Measurements from ENCODE around the gene ADSS1. TPM values are rescaled to one million over a fixed set of nuclear protein-coding genes. Genes with fewer than 3 reads are reported as not detected.

Gene ADSS1
- total RNA-seq, 1 experiment from 2014 or later: 9.9 TPM

DNA sequence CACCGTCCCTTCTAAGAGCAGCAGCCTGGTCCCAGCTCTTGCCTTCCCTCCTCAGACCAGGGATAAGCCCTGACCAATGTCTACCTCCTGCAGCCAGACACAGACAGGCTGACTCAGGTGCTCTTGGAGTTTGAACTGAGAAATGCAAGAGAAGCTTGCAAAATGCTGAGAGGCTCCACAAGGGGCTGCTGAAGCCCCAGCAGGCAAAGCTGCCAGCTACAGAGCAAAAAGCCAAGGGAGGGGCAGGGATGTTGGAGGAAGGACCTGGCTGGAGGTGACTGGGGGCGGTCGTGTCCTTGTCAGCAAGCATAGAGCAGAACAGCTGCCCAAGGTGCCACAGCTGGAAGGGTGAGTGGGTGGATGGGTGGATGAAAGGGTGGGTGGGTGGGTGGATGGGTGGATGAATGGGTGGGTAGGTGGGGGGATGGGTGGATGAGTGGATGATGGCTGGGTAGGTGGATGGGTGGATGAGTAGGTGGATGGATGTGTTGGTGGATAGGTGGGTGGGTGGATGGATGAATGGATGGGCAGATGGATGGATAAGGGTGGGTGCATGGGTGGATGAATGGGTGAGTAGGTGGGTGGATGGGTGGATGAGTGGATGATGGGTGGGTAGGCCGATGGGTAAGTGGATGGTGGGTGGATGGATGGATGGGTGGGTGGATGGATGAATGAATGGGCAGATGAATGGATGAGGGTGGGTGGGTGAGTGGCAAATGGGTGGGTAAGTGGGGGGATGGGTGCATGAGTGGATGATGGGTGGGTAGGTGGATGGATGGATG is 38.6 kb upstream of the ADSS1 start:
- no peak overlapping the region for H3K9ac ChIP-seq (ENCODE audit: low read length)
- no peaks in the 10 kb centered on the region for H3K9me2 ChIP-seq (ENCODE audit: insufficient read depth)
- DNase-seq (ENCODE audit: low read depth, low spot score): no peak
- H3K27me3 ChIP-seq (ENCODE audit: insufficient read depth, low read length): no peaks in the 10 kb centered on the region
- no peak overlapping the region for H3K4me3 ChIP-seq (replicated peaks in 1 of 2; ENCODE audit: low read depth in 1 of 2, low read length in 2 of 2)
- H3K4me1 ChIP-seq (ENCODE audit: control insufficient read depth in 1 of 2, insufficient read depth in 2 of 2, low read length in 2 of 2): peaks cover 57 to 71% of the 10 kb centered on the region in 2 experiments
- no peaks in the 10 kb centered on the region; a peak in 1 of 4 replicates for H3K36me3 ChIP-seq (ENCODE audit: control insufficient read depth in 1 of 2, insufficient read depth in 2 of 2, low read length in 2 of 2)
- no peak overlapping the region for H3K27ac ChIP-seq (ENCODE audit: low read depth, low read length)
- no peak for ATAC-seq
- ChIA-PET POLR2A (no interaction called here), RAD21 (ENCODE audit: low non-redundant PET in 1 of 2, low total read pairs in 2 of 2, uncharacterized antibody in 2 of 2, unreplicated experiment in 2 of 2) (no interaction called here), CTCF (interaction anchor here (1.0 kb wide), 1 partner anchor 19 kb away, joined by 3 read pairs; no protein-coding TSS in a partner anchor)
- intact Hi-C loops (cut with micrococcal nuclease): no loop called here
- no peak overlapping the region for H3K4me2 ChIP-seq (ENCODE audit: low read length)
- no peaks in the 10 kb centered on the region for H4K20me1 ChIP-seq (ENCODE audit: insufficient read depth)
- H3K79me2 ChIP-seq (ENCODE audit: insufficient read depth, low read length): peaks cover 9% of the 10 kb centered on the region
- TF ChIP-seq, protein P1, sequence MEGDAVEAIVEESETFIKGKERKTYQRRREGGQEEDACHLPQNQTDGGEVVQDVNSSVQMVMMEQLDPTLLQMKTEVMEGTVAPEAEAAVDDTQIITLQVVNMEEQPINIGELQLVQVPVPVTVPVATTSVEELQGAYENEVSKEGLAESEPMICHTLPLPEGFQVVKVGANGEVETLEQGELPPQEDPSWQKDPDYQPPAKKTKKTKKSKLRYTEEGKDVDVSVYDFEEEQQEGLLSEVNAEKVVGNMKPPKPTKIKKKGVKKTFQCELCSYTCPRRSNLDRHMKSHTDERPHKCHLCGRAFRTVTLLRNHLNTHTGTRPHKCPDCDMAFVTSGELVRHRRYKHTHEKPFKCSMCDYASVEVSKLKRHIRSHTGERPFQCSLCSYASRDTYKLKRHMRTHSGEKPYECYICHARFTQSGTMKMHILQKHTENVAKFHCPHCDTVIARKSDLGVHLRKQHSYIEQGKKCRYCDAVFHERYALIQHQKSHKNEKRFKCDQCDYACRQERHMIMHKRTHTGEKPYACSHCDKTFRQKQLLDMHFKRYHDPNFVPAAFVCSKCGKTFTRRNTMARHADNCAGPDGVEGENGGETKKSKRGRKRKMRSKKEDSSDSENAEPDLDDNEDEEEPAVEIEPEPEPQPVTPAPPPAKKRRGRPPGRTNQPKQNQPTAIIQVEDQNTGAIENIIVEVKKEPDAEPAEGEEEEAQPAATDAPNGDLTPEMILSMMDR (IDR thresholded peaks at IDR 0.05 in 2 of 3, conservative IDR thresholded peaks at IDR 0.05 in 1 of 3; ENCODE audit: borderline replicate concordance in 1 of 3, insufficient read depth in 1 of 3, low read depth in 2 of 3, low read length in 2 of 3): 0 out of 6 replicates have a peak, but pooled peaks of 1 of the 3 experiments have one; percentile 11
- TF ChIP-seq TCF7L2 (IDR thresholded peaks at IDR 0.05; ENCODE audit: borderline replicate concordance, extremely low read depth, insufficient read depth, insufficient read length) (no peak), CEBPB (IDR thresholded peaks at IDR 0.05; ENCODE audit: low read depth) (no peak), EZH2 (IDR thresholded peaks at IDR 0.05) (no peak), FOSL1 (IDR thresholded peaks at IDR 0.05; ENCODE audit: low read depth) (no peak), EZH2phosphoT487 (IDR thresholded peaks at IDR 0.05; ENCODE audit: borderline replicate concordance) (no peak)
- H2AFZ ChIP-seq (ENCODE audit: low read depth, low read length, poor library complexity, severe bottlenecking): no peak overlapping the region
- H3K9me3 ChIP-seq (ENCODE audit: control insufficient read depth in 1 of 2, insufficient read depth in 1 of 2, low read depth in 1 of 2, low read length in 2 of 2): no peaks in the 10 kb centered on the region
- BruUV-seq (replicated peaks): no TSS peak
